Endothelial cell of umbilical vein (primary cell): Measurements from ENCODE around the gene MYO1H. TPM values are rescaled to one million over a fixed set of nuclear protein-coding genes. Genes with fewer than 3 reads are reported as not detected.

Source experiments
- BruUV-seq: library from RNA; stranded (reverse); fragments of 400-500 nt; replicated peaks from 2 replicates; lab custom pipeline; 2021; lab: Mats Ljungman, UMichigan
- CTCF ChIA-PET: fragments of 300-600, 350-600 bp; sonication (Branson Sonifier 250); formaldehyde crosslinking; loops from one replicate; lab custom pipeline; 2021; ENCODE audit warnings: antibody characterized with exemption, inconsistent platforms; lab: Charles Lee
- POLR2A ChIA-PET: fragments of 300-600, 350-600 bp; sonication (Branson Sonifier 250); formaldehyde crosslinking; loops from one replicate; lab custom pipeline; 2021; ENCODE audit warnings: antibody characterized with exemption, inconsistent platforms; lab: Charles Lee
- DNase-seq: peaks from one replicate; pipeline ENCODE4 v3.0.0-alpha.2; 2011; ENCODE audit warnings: low read depth, low spot score
- FAIRE-seq: peaks from 2 replicates; lab custom pipeline; 2011; peaks lifted over from hg19 to GRCh38; lab: Jason Lieb, UNC
- H2AFZ ChIP-seq: 2 replicates; pipeline ENCODE4 v1.6.0; 2012; ENCODE audit warnings: low read depth, low read length, control low read depth, inconsistent platforms
- H3K27ac ChIP-seq: 2 replicates; pipeline ENCODE4 v1.5.1; 2011; ENCODE audit warnings: low read depth, mild to moderate bottlenecking, control low read depth, low read length, moderate library complexity; ENCODE audit not compliant: insufficient read depth
- H3K27me3 ChIP-seq, 2 experiments: 2 replicates each; pipeline versions ENCODE4 v1.6.0 to v1.6.1; 2011; ENCODE audit warnings: low read length in 2 of 2, mixed read lengths in 1 of 2; ENCODE audit not compliant: control insufficient read depth in 2 of 2, insufficient read depth in 2 of 2
- H3K36me3 ChIP-seq, 2 experiments: 2 replicates in 1 of 2; 3 replicates in 1 of 2; pipeline ENCODE4 v1.5.1; 2011; ENCODE audit warnings: low read length in 2 of 2, mild to moderate bottlenecking in 1 of 2, moderate library complexity in 1 of 2; ENCODE audit not compliant: control insufficient read depth in 2 of 2, insufficient read depth in 2 of 2; ENCODE audit errors: extremely low read depth in 1 of 2
- H3K4me1 ChIP-seq: 3 replicates; pipeline ENCODE4 v1.5.1; 2011; ENCODE audit warnings: mild to moderate bottlenecking, low read length; ENCODE audit not compliant: control insufficient read depth, insufficient read depth; ENCODE audit errors: extremely low read depth
- H3K4me2 ChIP-seq: 2 replicates; pipeline ENCODE4 v1.6.1; 2011; ENCODE audit warnings: low read length, control low read depth, mixed read lengths; ENCODE audit not compliant: insufficient read depth
- H3K4me3 ChIP-seq, 3 experiments: fragments of 200-600 bp in 1 of 3; sonication (generic), shearing (Covaris generic) in 1 of 3; replicated peaks in 1 of 3; 2 replicates each; pipeline ENCODE4 v1.5.1; 2011 to 2016; ENCODE audit warnings: control low read depth in 3 of 3, low read length in 3 of 3, mild to moderate bottlenecking in 2 of 3, inconsistent platforms in 1 of 3, low read depth in 1 of 3, moderate library complexity in 1 of 3; ENCODE audit not compliant: insufficient read depth in 1 of 3
- H3K79me2 ChIP-seq: 2 replicates; pipeline ENCODE4 v1.6.0; 2012; ENCODE audit warnings: low read length, inconsistent platforms; ENCODE audit not compliant: control insufficient read depth, insufficient read depth
- H3K9ac ChIP-seq: replicated peaks from 2 replicates; pipeline ENCODE3; 2011; ENCODE audit warnings: low read length, control low read depth; ENCODE audit not compliant: insufficient read depth; ENCODE audit errors: extremely low read depth
- H3K9me1 ChIP-seq: replicated peaks from 3 replicates; pipeline ENCODE4 v1.6.0; 2011; ENCODE audit warnings: mild to moderate bottlenecking, low read length; ENCODE audit not compliant: control insufficient read depth, insufficient read depth; ENCODE audit errors: extremely low read depth
- H3K9me3 ChIP-seq: replicated peaks from 2 replicates; pipeline ENCODE4 v1.5.1; 2012; ENCODE audit warnings: low read length, inconsistent platforms; ENCODE audit not compliant: control insufficient read depth, insufficient read depth
- H4K20me1 ChIP-seq: replicated peaks from 2 replicates; pipeline ENCODE3; 2011; ENCODE audit warnings: mild to moderate bottlenecking, low read length; ENCODE audit not compliant: control insufficient read depth, insufficient read depth; ENCODE audit errors: extremely low read depth
- CTCF ChIP-seq, 2 donors: IDR thresholded peaks; 1 replicate in 1 of 2; 2 replicates in 1 of 2; pipeline ENCODE4 v1.5.1; 2011; ENCODE audit warnings: low read length in 2 of 2, mild to moderate bottlenecking in 2 of 2, moderate library complexity in 2 of 2, control low read depth in 1 of 2, inconsistent platforms in 1 of 2, low read depth in 1 of 2; ENCODE audit not compliant: insufficient read depth in 1 of 2; ENCODE audit errors: extremely low read depth in 1 of 2
- EZH2 ChIP-seq: IDR thresholded peaks from 2 replicates; pipeline ENCODE4 v1.6.1; 2012; ENCODE audit warnings: borderline replicate concordance, low read depth, mild to moderate bottlenecking, moderate library complexity, low read length, inconsistent platforms; ENCODE audit not compliant: severe bottlenecking
- FOS ChIP-seq: IDR thresholded peaks from 2 replicates; pipeline ENCODE4 v1.6.1; 2011; ENCODE audit warnings: mild to moderate bottlenecking, low read length, moderate library complexity, borderline replicate concordance; ENCODE audit not compliant: insufficient read depth
- GATA2 ChIP-seq: IDR thresholded peaks from 2 replicates; pipeline ENCODE4 v1.7.0; 2011; ENCODE audit warnings: low read depth, mild to moderate bottlenecking, moderate library complexity, mixed read lengths, low read length; ENCODE audit not compliant: insufficient read length, insufficient read depth
- JUN ChIP-seq: IDR thresholded peaks from 2 replicates; pipeline ENCODE4 v1.6.1; 2011; ENCODE audit warnings: borderline replicate concordance, low read depth; ENCODE audit not compliant: insufficient read length, insufficient read depth
- MAX ChIP-seq: IDR thresholded peaks from 2 replicates; pipeline ENCODE4 v1.6.1; 2011; ENCODE audit not compliant: insufficient read depth, insufficient read length
- MYC ChIP-seq: IDR thresholded peaks from one replicate; pipeline ENCODE4 v1.6.1; 2011; ENCODE audit warnings: mild to moderate bottlenecking, low read depth, low read length
- POLR2A ChIP-seq: IDR thresholded peaks from 2 replicates; pipeline ENCODE4 v1.6.1; 2012; ENCODE audit warnings: low read depth, mild to moderate bottlenecking, control low read depth, low read length
- POLR2AphosphoS5 ChIP-seq: IDR thresholded peaks from 2 replicates; pipeline ENCODE4 v1.6.1; 2012; ENCODE audit warnings: low read depth, mild to moderate bottlenecking, control low read depth, low read length, moderate library complexity; ENCODE audit not compliant: insufficient read depth
- dilution Hi-C: fragments of 300-500 bp; cut with MboI; formaldehyde crosslinking; loops from one replicate; pipeline ENCODE4 v1.15.0; 2019; ENCODE audit warnings: low sequenced_read_pairs; ENCODE audit not compliant: extremely low pct_ligation_motif_present
- intact Hi-C: fragments of 100-400 bp; cut with micrococcal nuclease; formaldehyde crosslinking; loops from one replicate; pipeline ENCODE4 v1.10.0; 2022
- polyA plus RNA-seq, 4 experiments: library from polyadenylated mRNA; depleted of rRNA in 3 of 4; stranded (reverse) in 3 of 4; unstranded in 1 of 4; fragments of >200 nt; gene quantifications; 2 replicates each; pipeline versions ENCODE4 v1.2.1 to v1.2.3, GENCODE V29; 2011 to 2012; ENCODE audit warnings: missing spikeins in 1 of 4
- total RNA-seq: library from RNA; stranded (reverse); gene quantifications from 2 replicates; pipeline ENCODE4 v1.2.3, GENCODE V29; 2021

Gene MYO1H
- total and polyA plus RNA-seq, 2 donors (not counting 3 experiments of a cell fraction or from before 2014, with no cell fraction given), result not detected

GRCh38 chr12:109487181-109488050 lies 139.7 kb downstream of the MYO1H start:
- no peak overlapping the region for H3K9ac ChIP-seq

More at GRCh38 chr12:109487181-109488050, 139.7 kb downstream of the MYO1H start:
- TF ChIP-seq JUN (no peak), CTCF (IDR thresholded peaks at IDR 0.05; ENCODE audit: extremely low read depth in 1 of 2, insufficient read depth in 1 of 2, low read depth in 1 of 2, low read length in 2 of 2) (no peak), EZH2 (no peak), GATA2 (no peak), POLR2AphosphoS5 (no peak), POLR2A (no peak), FOS (no peak), MYC (no peak), MAX (no peak)
- H3K9me3 ChIP-seq, result no peaks in the 10 kb centered on the region
- POLR2A ChIA-PET, result no interaction called here
- no peaks in the 10 kb centered on the region for H3K27me3 ChIP-seq
- H3K36me3 ChIP-seq, result peaks cover 17 to 48% of the 10 kb centered on the region in 2 experiments
- DNase-seq (no peak), FAIRE-seq (no peak)
- CTCF ChIA-PET, result interaction anchor here (1.6 to 3.8 kb wide), 2 partner anchors 59 kb away, joined by 6 to 17 read pairs; no protein-coding TSS in a partner anchor
- no peak overlapping the region for H3K4me3 ChIP-seq
- no peaks in the 10 kb centered on the region for H3K9me1 ChIP-seq
- H2AFZ ChIP-seq, result no peak overlapping the region
- H3K4me2 ChIP-seq, result no peak overlapping the region
- H3K27ac ChIP-seq, result no peak overlapping the region
- dilution Hi-C loops, result no loop called here
- no peaks in the 10 kb centered on the region for H4K20me1 ChIP-seq
- no peaks in the 10 kb centered on the region for H3K4me1 ChIP-seq
- H3K79me2 ChIP-seq, result no peaks in the 10 kb centered on the region
- no TSS peak for BruUV-seq
- intact Hi-C loops, result no loop called here
